ENCODE results near the gene NAGPA.
A peak's percentile ranks its signal among the peaks of the same experiment; 100 is the strongest.
"Not testable (repeated sequence)": the region's sequence is repeated elsewhere in the genome, so short reads cannot be mapped to it uniquely, and the experiment has no call there.

Gene NAGPA

GRCh38 chr16:5059386-5060072 is 25.8 kb upstream of the NAGPA start:
- no peak for DNase-seq

- DNase-seq: no peak
These were observed 24.7 kb upstream of the NAGPA start for GRCh38 chr16:5058476-5058875.

GRCh38 chr16:5056352-5056751 is 22.6 kb upstream of the NAGPA start:
- peak; percentile 64 for DNase-seq

GRCh38 chr16:5054876-5055865 is 21.4 kb upstream of the NAGPA start:
- no peak for DNase-seq

GRCh38 chr16:5046914-5047313 is 13.2 kb upstream of the NAGPA start:
- no peak for DNase-seq

GRCh38 chr16:5045499-5046115 is 11.9 kb upstream of the NAGPA start:
- DNase-seq: no peak

GRCh38 chr16:5044581-5044980 is 10.8 kb upstream of the NAGPA start:
- not testable (repeated sequence) for DNase-seq

GRCh38 chr16:5044011-5044540 is 10.3 kb upstream of the NAGPA start:
- no peak for DNase-seq

GRCh38 chr16:5042574-5043171 is 8.9 kb upstream of the NAGPA start:
- peak; percentile 47 for DNase-seq

- peak; percentile 95 for DNase-seq
These were observed 7.9 kb upstream of the NAGPA start for GRCh38 chr16:5041600-5042133.

GRCh38 chr16:5040451-5040850 is 6.7 kb upstream of the NAGPA start:
- DNase-seq: no peak

GRCh38 chr16:5036228-5037156 is 2.8 kb upstream of the NAGPA start:
- peak; percentile 72 for DNase-seq

GRCh38 chr16:5035909-5036227 is 2.1 kb upstream of the NAGPA start:
- no peak for DNase-seq

- no peak for DNase-seq
These were observed 410 bp upstream of the NAGPA start for GRCh38 chr16:5034167-5034523.

- DNase-seq: no peak
These were observed 977 bp downstream of the NAGPA start for GRCh38 chr16:5032748-5033167.

- DNase-seq: no peak
These were observed 2.1 kb downstream of the NAGPA start for GRCh38 chr16:5031601-5032000.

- no peak for DNase-seq
These were observed 3.4 kb downstream of the NAGPA start for GRCh38 chr16:5030251-5030870.

GRCh38 chr16:5028950-5029475 is 4.7 kb downstream of the NAGPA start:
- DNase-seq: no peak

GRCh38 chr16:5027575-5028235 is 6.0 kb downstream of the NAGPA start:
- DNase-seq: no peak

- DNase-seq: no peak
These were observed 6.6 kb downstream of the NAGPA start for GRCh38 chr16:5027086-5027485.
